Loucy (cell line): ENCODE data around the gene ZNF382.

Experiments used
- H2AFZ ChIP-seq: fragments of 200-600 bp; sonication (generic); 2 replicates; pipeline ENCODE4 v1.6.0; 2016; ENCODE audit warnings: antibody characterized with exemption, mild to moderate bottlenecking, low read length, moderate library complexity
- H3F3A ChIP-seq: fragments of 200-600 bp; 2 replicates; pipeline ENCODE4 v1.6.0; 2016; ENCODE audit warnings: antibody characterized with exemption, low read depth, mild to moderate bottlenecking
- H3K27me3 ChIP-seq: fragments of 200-600 bp; sonication (generic); 2 replicates; pipeline ENCODE4 v1.6.1; 2014; ENCODE audit warnings: low read length, mild to moderate bottlenecking; ENCODE audit not compliant: insufficient read depth, poor library complexity, severe bottlenecking
- H3K36me3 ChIP-seq: fragments of 200-600 bp; sonication (generic); 2 replicates; pipeline ENCODE4 v1.6.1; 2016; ENCODE audit warnings: low read length; ENCODE audit not compliant: insufficient read depth
- H3K4me1 ChIP-seq: fragments of 200-600 bp; sonication (generic); 2 replicates; pipeline ENCODE4 v1.5.1; 2014; ENCODE audit warnings: low read length, mild to moderate bottlenecking; ENCODE audit not compliant: insufficient read depth, poor library complexity, severe bottlenecking
- H3K4me2 ChIP-seq: fragments of 200-600 bp; sonication (generic); 2 replicates; pipeline ENCODE4 v1.6.0; 2014; ENCODE audit warnings: antibody characterized with exemption, low read length, low read depth, mild to moderate bottlenecking; ENCODE audit not compliant: poor library complexity, severe bottlenecking
- H3K4me3 ChIP-seq: fragments of 200-600 bp; sonication (generic); 2 replicates; pipeline ENCODE4 v1.5.1; 2014; ENCODE audit warnings: low read length, mild to moderate bottlenecking, mixed read lengths; ENCODE audit not compliant: poor library complexity, severe bottlenecking
- H3K79me2 ChIP-seq: fragments of 200-600 bp; sonication (generic); 2 replicates; pipeline ENCODE4 v1.6.1; 2014; ENCODE audit warnings: low read length; ENCODE audit not compliant: insufficient read depth
- H3K9ac ChIP-seq: fragments of 200-600 bp; sonication (generic); 2 replicates; pipeline ENCODE4 v1.6.0; 2014; ENCODE audit warnings: mild to moderate bottlenecking, low read depth, low read length, moderate library complexity; ENCODE audit not compliant: poor library complexity, severe bottlenecking
- H3K9me2 ChIP-seq: fragments of 200-600 bp; sonication (generic); replicated peaks from 2 replicates; pipeline ENCODE4 v1.6.1; 2016; ENCODE audit warnings: low read depth, low read length, mixed read lengths
- H3K9me3 ChIP-seq: fragments of 200-600 bp; sonication (generic); 2 replicates; pipeline ENCODE4 v1.6.1; 2014; ENCODE audit warnings: mild to moderate bottlenecking, antibody characterized with exemption, low read length, low read depth; ENCODE audit not compliant: insufficient read depth
- H4K20me1 ChIP-seq: fragments of 200-600 bp; sonication (generic); 2 replicates; pipeline ENCODE4 v1.6.0; 2014; ENCODE audit warnings: antibody characterized with exemption, low read length, mild to moderate bottlenecking; ENCODE audit not compliant: insufficient read depth, poor library complexity, severe bottlenecking
- EZH2phosphoT487 ChIP-seq: fragments of 200-600 bp; IDR thresholded peaks from 2 replicates; pipeline ENCODE4 v1.6.1; 2018; ENCODE audit warnings: antibody characterized with exemption, mild to moderate bottlenecking, moderate library complexity, borderline replicate concordance
- TF ChIP-seq, protein P1 (sequence below): fragments of 200-600 bp; sonication (generic); conservative IDR thresholded peaks from 2 replicates; pipeline ENCODE4 v1.5.1; 2014; ENCODE audit warnings: mild to moderate bottlenecking, antibody characterized with exemption, low read length

ZNF382 gene

GRCh38 chr19:36605877-36606478 lies 865 bp downstream of the ZNF382 start:
- Histone ChIP-seq H3K4me3 (peak overlapping the region; percentile 96), H3F3A (no peaks in the 10 kb centered on the region), H3K36me3 (no peaks in the 10 kb centered on the region), H4K20me1 (peaks cover 15% of the 10 kb centered on the region), H3K4me2 (peak overlapping the region; percentile 98), H3K9ac (peak overlapping the region; percentile 88), H3K9me3 (no peaks in the 10 kb centered on the region), H3K27me3 (no peaks in the 10 kb centered on the region), H3K79me2 (peaks cover 45% of the 10 kb centered on the region), H3K4me1 (peaks cover 23% of the 10 kb centered on the region), H2AFZ (peak overlapping the region; percentile 100), H3K9me2 (no peaks in the 10 kb centered on the region)
- no peak for TF ChIP-seq EZH2phosphoT487
- TF ChIP-seq, protein P1, sequence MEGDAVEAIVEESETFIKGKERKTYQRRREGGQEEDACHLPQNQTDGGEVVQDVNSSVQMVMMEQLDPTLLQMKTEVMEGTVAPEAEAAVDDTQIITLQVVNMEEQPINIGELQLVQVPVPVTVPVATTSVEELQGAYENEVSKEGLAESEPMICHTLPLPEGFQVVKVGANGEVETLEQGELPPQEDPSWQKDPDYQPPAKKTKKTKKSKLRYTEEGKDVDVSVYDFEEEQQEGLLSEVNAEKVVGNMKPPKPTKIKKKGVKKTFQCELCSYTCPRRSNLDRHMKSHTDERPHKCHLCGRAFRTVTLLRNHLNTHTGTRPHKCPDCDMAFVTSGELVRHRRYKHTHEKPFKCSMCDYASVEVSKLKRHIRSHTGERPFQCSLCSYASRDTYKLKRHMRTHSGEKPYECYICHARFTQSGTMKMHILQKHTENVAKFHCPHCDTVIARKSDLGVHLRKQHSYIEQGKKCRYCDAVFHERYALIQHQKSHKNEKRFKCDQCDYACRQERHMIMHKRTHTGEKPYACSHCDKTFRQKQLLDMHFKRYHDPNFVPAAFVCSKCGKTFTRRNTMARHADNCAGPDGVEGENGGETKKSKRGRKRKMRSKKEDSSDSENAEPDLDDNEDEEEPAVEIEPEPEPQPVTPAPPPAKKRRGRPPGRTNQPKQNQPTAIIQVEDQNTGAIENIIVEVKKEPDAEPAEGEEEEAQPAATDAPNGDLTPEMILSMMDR, result no peak

- 0 out of 2 replicates have a peak, but pooled peaks cover 6% of the 10 kb centered on the region for H3K36me3 ChIP-seq
- peaks cover 40% of the 10 kb centered on the region; the same call in 1 of the 2 replicates for H3K9me3 ChIP-seq
Measured at GRCh38 chr19:36627057-36627456, 21.9 kb downstream of the ZNF382 start.

GRCh38 chr19:36635342-36635741 lies 30.2 kb downstream of the ZNF382 start:
- no peaks in the 10 kb centered on the region for H3K9me2 ChIP-seq
- TF ChIP-seq EZH2phosphoT487, result no peak
- TF ChIP-seq, protein P1, result no peak
- H3F3A ChIP-seq, result no peaks in the 10 kb centered on the region
- H3K36me3 ChIP-seq, result peaks cover 12% of the 10 kb centered on the region; the same call in 1 of the 2 replicates
- H3K4me1 ChIP-seq, result no peaks in the 10 kb centered on the region
- H3K79me2 ChIP-seq, result no peaks in the 10 kb centered on the region
- H3K4me3 ChIP-seq, result no peak overlapping the region
- no peaks in the 10 kb centered on the region for H4K20me1 ChIP-seq
- H3K27me3 ChIP-seq, result no peaks in the 10 kb centered on the region
- no peak overlapping the region for H3K9ac ChIP-seq
- no peak overlapping the region for H2AFZ ChIP-seq
- H3K4me2 ChIP-seq, result no peak overlapping the region
- peaks cover 38% of the 10 kb centered on the region; the same call in 1 of the 2 replicates for H3K9me3 ChIP-seq

More at GRCh38 chr19:36627057-36627456, 21.9 kb downstream of the ZNF382 start:
- H2AFZ ChIP-seq, result no peak overlapping the region
- TF ChIP-seq EZH2phosphoT487, result no peak
- TF ChIP-seq, protein P1, result no peak
- H3K27me3 ChIP-seq, result no peaks in the 10 kb centered on the region
- H3K4me1 ChIP-seq, result no peaks in the 10 kb centered on the region
- H3K9me2 ChIP-seq, result no peaks in the 10 kb centered on the region
- H3K9ac ChIP-seq, result no peak overlapping the region
- H3K4me2 ChIP-seq, result no peak overlapping the region
- H3F3A ChIP-seq, result no peaks in the 10 kb centered on the region
- H3K79me2 ChIP-seq, result no peaks in the 10 kb centered on the region
- no peaks in the 10 kb centered on the region for H4K20me1 ChIP-seq
- H3K4me3 ChIP-seq, result no peak overlapping the region
